HPDE6-E6E7 (cell line): ENCODE results near the gene LRRC8D.

Experiments used
- DNase-seq: peaks from one replicate; pipeline ENCODE4 v3.0.0; 2011; ENCODE audit warnings: missing footprints; ENCODE audit errors: extremely low spot score

LRRC8D gene

GRCh38 chr1:89894210-89895201, 73.7 kb downstream of the LRRC8D start:
- DNase-seq = no peak

DNA sequence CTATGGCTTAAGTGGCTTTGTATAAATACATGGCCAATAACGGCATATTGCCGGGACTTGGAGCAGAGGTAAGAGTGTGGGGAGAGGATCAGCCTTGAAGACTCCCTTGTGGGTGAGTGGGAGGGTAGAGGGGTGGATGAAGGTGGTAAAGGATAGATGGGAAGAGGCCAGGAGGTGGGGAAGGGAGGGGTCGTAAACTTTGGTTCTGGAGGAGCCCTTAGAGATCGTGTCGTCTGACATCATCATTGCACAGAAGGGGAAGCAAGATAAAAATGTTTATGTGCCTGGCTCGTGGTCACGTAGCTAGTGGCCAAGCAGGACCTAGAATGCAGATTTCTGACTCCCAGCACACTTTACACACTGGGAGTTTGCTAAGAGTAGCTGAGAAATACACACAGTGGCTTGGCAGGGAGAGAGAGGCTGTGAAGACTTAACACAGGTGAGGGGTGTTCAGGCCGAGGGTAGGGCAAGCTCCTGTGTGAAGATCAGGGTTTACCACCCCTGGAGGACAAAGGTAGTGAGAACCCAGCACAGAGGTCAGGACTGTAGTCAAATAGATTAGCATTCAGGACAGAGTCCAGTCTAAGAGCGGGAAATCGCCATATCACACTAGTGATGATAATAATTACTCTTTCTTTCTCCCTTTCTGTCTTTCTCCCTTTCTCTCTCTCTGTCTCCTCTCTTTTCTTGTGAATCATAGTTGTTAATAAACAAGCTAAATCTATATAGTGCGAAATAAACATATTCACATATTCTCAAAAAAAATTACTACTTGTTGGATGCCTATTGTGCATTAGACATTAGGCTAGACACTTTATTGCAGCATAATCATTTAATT, 75.5 kb downstream of the LRRC8D start:
- no peak for DNase-seq

- DNase-seq = no peak
Measured at GRCh38 chr1:89897347-89898133, 76.7 kb downstream of the LRRC8D start.

DNA sequence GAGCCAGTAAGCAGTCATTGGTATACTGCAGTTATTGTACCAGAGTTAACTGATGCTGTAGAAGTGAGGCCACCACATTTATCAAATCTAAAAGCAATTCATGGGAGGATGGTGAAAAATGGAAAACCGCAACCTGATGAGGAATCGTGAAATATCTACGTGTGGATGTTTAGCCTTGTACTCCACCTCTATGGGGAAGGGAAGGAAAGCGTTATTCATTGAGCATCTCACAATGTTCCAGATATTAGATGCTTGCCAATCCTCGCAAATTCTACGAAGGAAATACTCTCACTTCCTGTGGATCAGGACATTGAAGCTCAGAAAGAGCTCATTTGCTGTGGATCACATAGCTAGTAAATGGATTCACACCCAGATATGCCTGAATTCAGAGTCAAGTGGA, 77.3 kb downstream of the LRRC8D start:
- no peak for DNase-seq

GRCh38 chr1:89898695-89899470, 78.1 kb downstream of the LRRC8D start:
- DNase-seq = no peak

- DNase-seq = no peak
Measured at GRCh38 chr1:89900323-89900722, 79.5 kb downstream of the LRRC8D start.

DNA sequence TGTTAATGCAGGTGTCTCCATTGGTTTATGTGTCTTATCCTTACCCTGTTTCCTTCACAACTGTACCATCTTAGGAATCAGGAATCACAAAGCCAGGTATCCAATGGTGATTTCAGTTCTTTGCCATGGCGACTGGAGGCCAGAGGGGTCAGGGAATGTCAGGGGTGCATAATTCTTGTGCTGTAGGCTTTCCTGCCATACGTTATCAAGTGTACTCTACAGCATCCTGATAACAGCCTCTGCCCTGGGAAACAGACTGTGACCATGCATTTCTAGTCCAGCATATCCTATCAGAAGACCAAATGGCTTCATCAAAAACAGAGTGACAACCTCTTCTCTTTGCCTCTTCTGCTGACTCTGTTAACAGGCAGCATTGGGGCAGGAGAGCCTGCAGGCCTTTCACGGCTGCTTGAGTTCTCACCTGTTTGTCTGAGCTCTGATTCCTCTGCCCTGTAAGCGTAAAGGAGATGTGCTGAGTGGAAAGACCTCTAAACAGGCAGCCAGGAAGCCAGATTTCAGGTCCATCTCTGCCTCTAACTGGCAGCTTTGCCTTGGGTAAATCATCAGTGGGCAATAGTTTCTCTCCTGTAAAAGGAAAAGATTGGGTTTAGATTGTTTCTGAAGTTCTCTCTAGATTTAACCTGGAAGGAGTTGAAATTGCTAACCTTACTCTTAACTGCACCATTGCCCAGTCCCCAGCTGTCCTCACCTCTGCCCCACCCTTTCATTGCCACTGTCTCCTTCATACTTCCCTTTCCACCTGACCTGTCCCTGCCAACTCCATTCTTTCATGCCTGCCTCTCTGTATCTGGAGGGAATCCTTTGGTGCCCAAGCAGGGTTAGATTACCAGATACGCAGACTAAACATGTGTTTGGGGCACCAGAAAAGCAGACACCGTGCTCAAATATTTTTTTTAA, 80.2 kb downstream of the LRRC8D start:
- no peak for DNase-seq

- no peak for DNase-seq
Measured at GRCh38 chr1:89901957-89902669, 81.3 kb downstream of the LRRC8D start.

GRCh38 chr1:89903550-89903949, 82.7 kb downstream of the LRRC8D start:
- DNase-seq = no peak

DNA sequence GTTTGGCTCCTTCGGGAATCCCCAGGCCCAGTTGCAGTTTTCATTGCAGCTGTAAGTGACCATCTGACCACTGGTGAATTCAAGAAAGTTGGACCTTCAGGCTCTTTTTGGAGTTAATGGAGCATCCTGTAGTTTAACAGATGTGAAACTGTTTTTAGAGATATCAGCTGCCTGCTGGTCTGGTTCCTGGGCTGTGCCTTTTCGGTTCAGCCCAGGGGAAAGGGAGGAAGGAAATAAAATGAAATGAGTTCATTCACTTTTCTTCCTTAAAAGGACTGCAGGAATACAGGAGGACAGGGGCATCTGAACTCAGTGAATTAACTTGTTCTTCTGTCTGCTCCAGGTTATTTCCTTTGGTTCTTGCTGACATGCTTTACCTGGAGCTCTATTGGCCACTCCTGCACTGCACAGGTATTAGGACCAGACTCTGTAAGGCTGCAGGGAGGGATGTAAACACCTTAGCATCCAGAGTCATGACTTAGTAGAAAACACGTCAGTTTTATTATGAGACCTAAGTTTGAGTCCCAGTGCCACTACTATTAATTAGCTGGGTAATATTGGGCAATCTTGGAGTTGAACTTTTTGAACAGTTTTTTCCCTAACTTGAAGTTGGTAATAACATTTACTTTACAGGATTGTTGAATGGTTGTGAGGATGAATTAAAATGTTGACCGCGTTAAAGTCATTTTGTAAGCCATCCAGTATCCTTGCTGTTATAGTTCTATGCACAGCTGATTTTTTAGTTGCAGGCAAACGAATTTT, 83.6 kb downstream of the LRRC8D start:
- DNase-seq = no peak

GRCh38 chr1:89905395-89906058, 84.7 kb downstream of the LRRC8D start:
- no peak for DNase-seq

- DNase-seq = no peak
Measured at GRCh38 chr1:89906088-89906487, 85.3 kb downstream of the LRRC8D start.

DNA sequence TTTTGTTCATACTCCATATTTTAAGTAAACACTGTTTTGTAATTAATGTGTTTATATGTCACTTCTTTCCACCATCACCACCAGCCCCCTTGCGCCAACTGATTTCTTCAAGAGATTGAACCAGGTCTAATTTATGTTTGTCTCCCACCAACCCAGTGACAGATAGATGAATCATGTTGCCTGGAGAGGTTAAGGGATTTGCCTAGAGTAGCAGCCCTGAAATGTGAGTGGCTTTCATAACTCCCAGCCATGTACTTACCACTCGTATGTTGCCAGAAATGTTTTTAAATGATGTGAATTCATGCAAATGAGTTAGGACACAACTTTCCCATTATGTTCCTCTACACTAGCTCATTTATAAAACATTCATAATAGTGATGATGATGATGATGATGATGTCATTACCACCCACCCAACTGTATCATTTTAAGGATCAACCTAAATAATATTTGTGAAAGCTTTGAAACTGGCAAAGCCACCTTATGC, 86.9 kb downstream of the LRRC8D start:
- DNase-seq = peak; percentile 60

DNA sequence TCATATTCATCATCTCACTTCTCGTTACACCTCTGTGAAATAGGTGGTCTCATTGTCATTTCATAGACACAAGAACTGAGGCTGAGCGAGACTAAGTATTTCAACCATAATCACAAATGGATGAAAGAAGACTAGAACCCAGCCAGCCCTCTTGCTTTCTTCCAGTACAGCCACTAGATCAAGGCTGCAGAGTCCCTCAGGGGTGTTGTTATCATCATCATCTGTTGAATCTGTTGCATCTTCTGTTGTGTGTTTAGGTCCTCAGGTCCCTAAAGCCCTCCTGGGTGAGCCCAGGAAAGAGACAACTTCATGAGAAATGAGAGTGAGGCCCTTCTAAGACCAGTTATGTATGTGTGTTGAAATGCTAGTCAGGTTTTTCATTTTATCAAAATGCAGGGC, 87.4 kb downstream of the LRRC8D start:
- DNase-seq = no peak

DNA sequence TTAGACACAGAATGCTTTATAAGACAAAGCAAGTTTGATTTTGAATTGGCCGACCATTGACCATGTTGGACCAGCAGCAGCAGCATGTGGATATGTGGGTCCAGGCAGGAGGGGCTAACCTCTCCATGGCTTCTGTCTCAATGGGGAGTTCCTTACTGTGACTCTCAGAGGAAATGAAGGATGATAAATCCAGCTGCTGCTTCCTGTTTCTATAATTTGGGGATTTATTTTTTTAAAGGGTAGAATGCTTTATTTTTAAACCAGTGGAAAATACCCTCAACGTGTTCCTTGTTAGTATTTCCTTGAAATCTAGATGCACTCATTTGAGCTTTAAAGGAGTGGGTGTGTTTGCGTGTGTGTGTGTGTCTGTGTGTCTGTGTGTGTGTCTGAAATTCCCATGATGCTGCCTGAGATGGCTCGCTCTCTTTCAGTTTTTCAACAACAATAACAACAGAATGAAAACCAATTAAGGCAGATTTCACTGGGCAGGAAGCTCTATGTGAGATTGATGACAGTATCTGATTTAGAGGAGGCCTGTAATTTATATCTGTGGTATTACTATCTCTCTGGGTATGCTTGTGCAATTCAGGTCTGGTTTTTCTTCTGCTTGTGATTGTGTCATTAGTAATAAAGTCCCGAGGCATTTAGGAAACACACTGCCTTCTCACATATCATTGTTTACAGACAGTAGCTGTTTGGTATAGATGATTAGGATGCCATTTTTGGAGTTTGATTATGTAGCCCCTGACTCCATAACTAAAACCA, 88.0 kb downstream of the LRRC8D start:
- peak; percentile 58 for DNase-seq

DNA sequence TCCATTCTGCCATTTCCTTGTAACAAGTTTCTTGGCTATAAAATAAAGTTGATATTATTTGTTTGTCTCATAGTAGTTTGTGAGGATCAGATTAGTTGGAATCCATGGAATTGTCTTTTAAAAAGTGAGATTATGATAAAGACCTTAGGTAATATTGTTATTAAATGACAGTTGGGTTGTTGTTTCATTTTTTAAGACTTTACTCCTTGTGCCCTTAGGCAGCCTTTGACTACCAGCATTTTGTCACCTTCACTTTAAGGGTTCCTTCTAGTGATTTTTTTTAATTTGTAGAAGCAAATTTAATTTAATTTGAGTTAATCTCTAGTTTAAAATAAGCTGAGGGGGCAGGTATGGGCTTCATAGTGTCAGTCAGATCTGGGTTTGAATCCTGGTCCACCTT, 89.4 kb downstream of the LRRC8D start:
- no peak for DNase-seq

GRCh38 chr1:89910780-89911179, 89.9 kb downstream of the LRRC8D start:
- peak; percentile 25 for DNase-seq
